Endothelial cell of umbilical vein (primary cell): ENCODE data around the gene RBM33. TPM values are rescaled to one million over a fixed set of nuclear protein-coding genes. Genes with fewer than 3 reads are reported as not detected.

Source experiments
- BruUV-seq: library from RNA; stranded (reverse); fragments of 400-500 nt; replicated peaks from 2 replicates; lab custom pipeline; 2021; lab: Mats Ljungman, UMichigan
- CTCF ChIA-PET: fragments of 300-600, 350-600 bp; sonication (Branson Sonifier 250); formaldehyde crosslinking; loops from one replicate; lab custom pipeline; 2021; ENCODE audit warnings: antibody characterized with exemption, inconsistent platforms; lab: Charles Lee
- POLR2A ChIA-PET: fragments of 300-600, 350-600 bp; sonication (Branson Sonifier 250); formaldehyde crosslinking; loops from one replicate; lab custom pipeline; 2021; ENCODE audit warnings: antibody characterized with exemption, inconsistent platforms; lab: Charles Lee
- DNase-seq: peaks from one replicate; pipeline ENCODE4 v3.0.0-alpha.2; 2011; ENCODE audit warnings: low read depth, low spot score
- FAIRE-seq: peaks from 2 replicates; lab custom pipeline; 2011; peaks lifted over from hg19 to GRCh38; lab: Jason Lieb, UNC
- H2AFZ ChIP-seq: 2 replicates; pipeline ENCODE4 v1.6.0; 2012; ENCODE audit warnings: low read depth, low read length, control low read depth, inconsistent platforms
- H3K27ac ChIP-seq: 2 replicates; pipeline ENCODE4 v1.5.1; 2011; ENCODE audit warnings: low read depth, mild to moderate bottlenecking, control low read depth, low read length, moderate library complexity; ENCODE audit not compliant: insufficient read depth
- H3K27me3 ChIP-seq, 2 experiments: 2 replicates each; pipeline versions ENCODE4 v1.6.0 to v1.6.1; 2011; ENCODE audit warnings: low read length in 2 of 2, mixed read lengths in 1 of 2; ENCODE audit not compliant: control insufficient read depth in 2 of 2, insufficient read depth in 2 of 2
- H3K36me3 ChIP-seq, 2 experiments: 2 replicates in 1 of 2; 3 replicates in 1 of 2; pipeline ENCODE4 v1.5.1; 2011; ENCODE audit warnings: low read length in 2 of 2, mild to moderate bottlenecking in 1 of 2, moderate library complexity in 1 of 2; ENCODE audit not compliant: control insufficient read depth in 2 of 2, insufficient read depth in 2 of 2; ENCODE audit errors: extremely low read depth in 1 of 2
- H3K4me1 ChIP-seq: 3 replicates; pipeline ENCODE4 v1.5.1; 2011; ENCODE audit warnings: mild to moderate bottlenecking, low read length; ENCODE audit not compliant: control insufficient read depth, insufficient read depth; ENCODE audit errors: extremely low read depth
- H3K4me2 ChIP-seq: 2 replicates; pipeline ENCODE4 v1.6.1; 2011; ENCODE audit warnings: low read length, control low read depth, mixed read lengths; ENCODE audit not compliant: insufficient read depth
- H3K4me3 ChIP-seq, 3 experiments: fragments of 200-600 bp in 1 of 3; sonication (generic), shearing (Covaris generic) in 1 of 3; replicated peaks in 1 of 3; 2 replicates each; pipeline ENCODE4 v1.5.1; 2011 to 2016; ENCODE audit warnings: control low read depth in 3 of 3, low read length in 3 of 3, mild to moderate bottlenecking in 2 of 3, inconsistent platforms in 1 of 3, low read depth in 1 of 3, moderate library complexity in 1 of 3; ENCODE audit not compliant: insufficient read depth in 1 of 3
- H3K79me2 ChIP-seq: 2 replicates; pipeline ENCODE4 v1.6.0; 2012; ENCODE audit warnings: low read length, inconsistent platforms; ENCODE audit not compliant: control insufficient read depth, insufficient read depth
- H3K9ac ChIP-seq: replicated peaks from 2 replicates; pipeline ENCODE3; 2011; ENCODE audit warnings: low read length, control low read depth; ENCODE audit not compliant: insufficient read depth; ENCODE audit errors: extremely low read depth
- H3K9me1 ChIP-seq: replicated peaks from 3 replicates; pipeline ENCODE4 v1.6.0; 2011; ENCODE audit warnings: mild to moderate bottlenecking, low read length; ENCODE audit not compliant: control insufficient read depth, insufficient read depth; ENCODE audit errors: extremely low read depth
- H3K9me3 ChIP-seq: replicated peaks from 2 replicates; pipeline ENCODE4 v1.5.1; 2012; ENCODE audit warnings: low read length, inconsistent platforms; ENCODE audit not compliant: control insufficient read depth, insufficient read depth
- H4K20me1 ChIP-seq: replicated peaks from 2 replicates; pipeline ENCODE3; 2011; ENCODE audit warnings: mild to moderate bottlenecking, low read length; ENCODE audit not compliant: control insufficient read depth, insufficient read depth; ENCODE audit errors: extremely low read depth
- EZH2 ChIP-seq: IDR thresholded peaks from 2 replicates; pipeline ENCODE4 v1.6.1; 2012; ENCODE audit warnings: borderline replicate concordance, low read depth, mild to moderate bottlenecking, moderate library complexity, low read length, inconsistent platforms; ENCODE audit not compliant: severe bottlenecking
- FOS ChIP-seq: IDR thresholded peaks from 2 replicates; pipeline ENCODE4 v1.6.1; 2011; ENCODE audit warnings: mild to moderate bottlenecking, low read length, moderate library complexity, borderline replicate concordance; ENCODE audit not compliant: insufficient read depth
- GATA2 ChIP-seq: IDR thresholded peaks from 2 replicates; pipeline ENCODE4 v1.7.0; 2011; ENCODE audit warnings: low read depth, mild to moderate bottlenecking, moderate library complexity, mixed read lengths, low read length; ENCODE audit not compliant: insufficient read length, insufficient read depth
- JUN ChIP-seq: IDR thresholded peaks from 2 replicates; pipeline ENCODE4 v1.6.1; 2011; ENCODE audit warnings: borderline replicate concordance, low read depth; ENCODE audit not compliant: insufficient read length, insufficient read depth
- MYC ChIP-seq: IDR thresholded peaks from one replicate; pipeline ENCODE4 v1.6.1; 2011; ENCODE audit warnings: mild to moderate bottlenecking, low read depth, low read length
- POLR2A ChIP-seq: IDR thresholded peaks from 2 replicates; pipeline ENCODE4 v1.6.1; 2012; ENCODE audit warnings: low read depth, mild to moderate bottlenecking, control low read depth, low read length
- POLR2AphosphoS5 ChIP-seq: IDR thresholded peaks from 2 replicates; pipeline ENCODE4 v1.6.1; 2012; ENCODE audit warnings: low read depth, mild to moderate bottlenecking, control low read depth, low read length, moderate library complexity; ENCODE audit not compliant: insufficient read depth
- dilution Hi-C: fragments of 300-500 bp; cut with MboI; formaldehyde crosslinking; loops from one replicate; pipeline ENCODE4 v1.15.0; 2019; ENCODE audit warnings: low sequenced_read_pairs; ENCODE audit not compliant: extremely low pct_ligation_motif_present
- intact Hi-C: fragments of 100-400 bp; cut with micrococcal nuclease; formaldehyde crosslinking; loops from one replicate; pipeline ENCODE4 v1.10.0; 2022
- polyA plus RNA-seq, 4 experiments: library from polyadenylated mRNA; depleted of rRNA in 3 of 4; stranded (reverse) in 3 of 4; unstranded in 1 of 4; fragments of >200 nt; gene quantifications; 2 replicates each; pipeline versions ENCODE4 v1.2.1 to v1.2.3, GENCODE V29; 2011 to 2012; ENCODE audit warnings: missing spikeins in 1 of 4
- total RNA-seq: library from RNA; stranded (reverse); gene quantifications from 2 replicates; pipeline ENCODE4 v1.2.3, GENCODE V29; 2021
- TF ChIP-seq, protein P1 (sequence below), 2 donors: IDR thresholded peaks; 1 replicate in 1 of 2; 2 replicates in 1 of 2; pipeline ENCODE4 v1.5.1; 2011; ENCODE audit warnings: low read length in 2 of 2, mild to moderate bottlenecking in 2 of 2, moderate library complexity in 2 of 2, control low read depth in 1 of 2, inconsistent platforms in 1 of 2, low read depth in 1 of 2; ENCODE audit not compliant: insufficient read depth in 1 of 2; ENCODE audit errors: extremely low read depth in 1 of 2
- TF ChIP-seq, protein P2 (sequence below): IDR thresholded peaks from 2 replicates; pipeline ENCODE4 v1.6.1; 2011; ENCODE audit not compliant: insufficient read depth, insufficient read length

The RBM33 gene
- total and polyA plus RNA-seq, 2 donors (not counting 3 experiments of a cell fraction or from before 2014, with no cell fraction given): 16.2 to 68.2 TPM

DNA sequence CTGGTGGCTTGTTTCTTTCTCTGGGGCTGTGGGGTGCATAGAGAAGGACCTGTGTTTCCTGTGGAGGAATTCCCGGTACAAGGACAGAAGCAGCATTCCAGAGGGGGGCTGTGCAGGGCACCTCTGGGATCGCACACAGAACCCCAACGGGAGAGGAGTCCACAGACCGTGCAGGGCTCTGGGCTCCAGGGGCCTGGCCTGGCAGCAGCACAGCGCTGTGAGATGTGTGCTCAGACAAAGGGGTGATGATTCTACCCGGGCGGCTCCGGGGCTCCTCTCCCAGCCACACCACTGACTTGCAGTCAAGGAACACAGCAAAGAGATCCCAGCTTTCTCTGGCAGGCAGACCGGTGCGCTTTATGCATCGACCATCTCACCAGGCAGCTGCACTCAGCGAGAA lies 174.7 kb downstream of the RBM33 start:
- Histone ChIP-seq H2AFZ (no peak overlapping the region), H3K4me1 (peaks cover 3% of the 10 kb centered on the region), H3K27me3 (peaks cover under 1 to 5% of the 10 kb centered on the region in 2 experiments), H3K4me2 (no peak overlapping the region), H3K9me1 (no peaks in the 10 kb centered on the region), H3K9ac (no peak overlapping the region), H4K20me1 (no peaks in the 10 kb centered on the region), H3K9me3 (no peaks in the 10 kb centered on the region), H3K27ac (no peak overlapping the region), H3K4me3 (no peak overlapping the region), H3K36me3 (no peaks in the 10 kb centered on the region), H3K79me2 (no peaks in the 10 kb centered on the region)
- ChIA-PET POLR2A (no interaction called here), CTCF (no interaction called here)
- dilution Hi-C loops (no loop called here), intact Hi-C loops (no loop called here)
- no peak for FAIRE-seq
- DNase-seq: no peak
- BruUV-seq: no TSS peak
- TF ChIP-seq POLR2AphosphoS5 (no peak), FOS (no peak), GATA2 (no peak), EZH2 (no peak), POLR2A (no peak), MYC (no peak), JUN (no peak)
- TF ChIP-seq, protein P1, sequence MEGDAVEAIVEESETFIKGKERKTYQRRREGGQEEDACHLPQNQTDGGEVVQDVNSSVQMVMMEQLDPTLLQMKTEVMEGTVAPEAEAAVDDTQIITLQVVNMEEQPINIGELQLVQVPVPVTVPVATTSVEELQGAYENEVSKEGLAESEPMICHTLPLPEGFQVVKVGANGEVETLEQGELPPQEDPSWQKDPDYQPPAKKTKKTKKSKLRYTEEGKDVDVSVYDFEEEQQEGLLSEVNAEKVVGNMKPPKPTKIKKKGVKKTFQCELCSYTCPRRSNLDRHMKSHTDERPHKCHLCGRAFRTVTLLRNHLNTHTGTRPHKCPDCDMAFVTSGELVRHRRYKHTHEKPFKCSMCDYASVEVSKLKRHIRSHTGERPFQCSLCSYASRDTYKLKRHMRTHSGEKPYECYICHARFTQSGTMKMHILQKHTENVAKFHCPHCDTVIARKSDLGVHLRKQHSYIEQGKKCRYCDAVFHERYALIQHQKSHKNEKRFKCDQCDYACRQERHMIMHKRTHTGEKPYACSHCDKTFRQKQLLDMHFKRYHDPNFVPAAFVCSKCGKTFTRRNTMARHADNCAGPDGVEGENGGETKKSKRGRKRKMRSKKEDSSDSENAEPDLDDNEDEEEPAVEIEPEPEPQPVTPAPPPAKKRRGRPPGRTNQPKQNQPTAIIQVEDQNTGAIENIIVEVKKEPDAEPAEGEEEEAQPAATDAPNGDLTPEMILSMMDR (IDR thresholded peaks at IDR 0.05; ENCODE audit: extremely low read depth in 1 of 2, insufficient read depth in 1 of 2, low read depth in 1 of 2, low read length in 2 of 2): no peak
- TF ChIP-seq, protein P2, sequence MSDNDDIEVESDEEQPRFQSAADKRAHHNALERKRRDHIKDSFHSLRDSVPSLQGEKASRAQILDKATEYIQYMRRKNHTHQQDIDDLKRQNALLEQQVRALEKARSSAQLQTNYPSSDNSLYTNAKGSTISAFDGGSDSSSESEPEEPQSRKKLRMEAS: no peak
